Measurements from ENCODE around the gene DYSF. TPM values are rescaled to one million over a fixed set of nuclear protein-coding genes. Genes with fewer than 3 reads are reported as not detected.

Gene DYSF
- total RNA-seq, 1 experiment from 2014 or later: 2.2 TPM

DNA sequence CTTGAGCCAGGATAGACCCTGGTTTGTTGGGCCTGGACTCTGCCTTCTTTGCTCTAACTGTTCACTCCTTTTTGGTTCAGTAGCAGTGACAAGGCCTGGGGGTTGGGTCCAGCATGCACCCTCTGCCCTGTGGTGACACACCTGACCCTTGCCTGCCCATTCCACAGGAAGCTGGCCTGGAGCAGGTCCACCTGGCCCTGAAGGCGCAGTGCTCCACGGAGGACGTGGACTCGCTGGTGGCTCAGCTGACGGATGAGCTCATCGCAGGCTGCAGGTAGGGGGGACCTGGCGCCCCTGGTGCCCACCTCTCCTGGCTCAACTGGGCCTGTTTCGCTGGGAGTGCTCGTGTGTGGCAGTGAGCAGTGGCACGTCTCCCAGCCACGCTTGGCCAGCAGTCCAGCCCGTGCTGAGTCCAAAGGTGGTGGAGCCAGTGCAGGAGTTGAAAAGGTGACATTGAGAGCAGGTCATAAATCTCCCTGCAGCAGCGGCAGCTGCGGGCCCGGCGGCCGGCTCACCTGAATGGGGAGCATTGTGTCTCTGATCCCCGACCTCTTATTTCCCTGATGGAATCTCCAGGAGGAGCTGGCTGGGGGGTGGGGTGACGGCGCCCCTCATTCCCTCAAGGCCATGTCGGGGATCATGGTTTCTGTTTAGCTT lies 102.6 kb downstream of the DYSF start:
- Mint-ChIP-seq H3K4me3 (ENCODE audit: unreplicated experiment) (no peak overlapping the region), H3K9me3 (ENCODE audit: unreplicated experiment) (no peaks in the 10 kb centered on the region), H3K27me3 (ENCODE audit: insufficient read depth, unreplicated experiment) (peaks cover 2% of the 10 kb centered on the region), H3K36me3 (ENCODE audit: insufficient read depth, unreplicated experiment) (no peaks in the 10 kb centered on the region), H3K4me1 (ENCODE audit: low read depth, unreplicated experiment) (no peaks in the 10 kb centered on the region), H3K27ac (ENCODE audit: unreplicated experiment) (no peak overlapping the region)
- POLR2A ChIA-PET: no interaction called here
- peaks cover 6% of the 10 kb centered on the region; the same call in 1 of the 2 replicates for H3K4me1 ChIP-seq
- H3K27me3 ChIP-seq (replicated peaks; ENCODE audit: control insufficient read depth, insufficient read depth, low read length): no peaks in the 10 kb centered on the region
- no peaks in the 10 kb centered on the region for H3K36me3 ChIP-seq (ENCODE audit: control insufficient read depth, insufficient read depth, low read length)
- no peak overlapping the region for H3K4me3 ChIP-seq (ENCODE audit: low read depth, low read length)
- no TSS peak for BruUV-seq (replicated peaks)
- intact Hi-C loops (cut with micrococcal nuclease; ENCODE audit: unreplicated experiment): no loop called here
- no peaks in the 10 kb centered on the region for H3K9me3 ChIP-seq
- CTCF ChIA-PET: no interaction called here
- no peak for DNase-seq
- TF ChIP-seq, protein P1, sequence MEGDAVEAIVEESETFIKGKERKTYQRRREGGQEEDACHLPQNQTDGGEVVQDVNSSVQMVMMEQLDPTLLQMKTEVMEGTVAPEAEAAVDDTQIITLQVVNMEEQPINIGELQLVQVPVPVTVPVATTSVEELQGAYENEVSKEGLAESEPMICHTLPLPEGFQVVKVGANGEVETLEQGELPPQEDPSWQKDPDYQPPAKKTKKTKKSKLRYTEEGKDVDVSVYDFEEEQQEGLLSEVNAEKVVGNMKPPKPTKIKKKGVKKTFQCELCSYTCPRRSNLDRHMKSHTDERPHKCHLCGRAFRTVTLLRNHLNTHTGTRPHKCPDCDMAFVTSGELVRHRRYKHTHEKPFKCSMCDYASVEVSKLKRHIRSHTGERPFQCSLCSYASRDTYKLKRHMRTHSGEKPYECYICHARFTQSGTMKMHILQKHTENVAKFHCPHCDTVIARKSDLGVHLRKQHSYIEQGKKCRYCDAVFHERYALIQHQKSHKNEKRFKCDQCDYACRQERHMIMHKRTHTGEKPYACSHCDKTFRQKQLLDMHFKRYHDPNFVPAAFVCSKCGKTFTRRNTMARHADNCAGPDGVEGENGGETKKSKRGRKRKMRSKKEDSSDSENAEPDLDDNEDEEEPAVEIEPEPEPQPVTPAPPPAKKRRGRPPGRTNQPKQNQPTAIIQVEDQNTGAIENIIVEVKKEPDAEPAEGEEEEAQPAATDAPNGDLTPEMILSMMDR (IDR thresholded peaks at IDR 0.05; ENCODE audit: insufficient read depth in 1 of 2, low read depth in 1 of 2, low read length in 1 of 2, severe bottlenecking in 1 of 2, unreplicated experiment in 1 of 2): no peak

GRCh38 chr2:71556692-71557250 lies 103.4 kb downstream of the DYSF start:
- DNase-seq: no peak
- CTCF ChIA-PET: interaction anchor here (0.7 to 1.5 kb wide), 2 partner anchors 594 to 1556 kb away, joined by 3 to 5 read pairs; partner anchors contain the start of gene RAB11FIP5
- no TSS peak for BruUV-seq (replicated peaks)
- H3K27me3 Mint-ChIP-seq (ENCODE audit: insufficient read depth, unreplicated experiment): no peaks in the 10 kb centered on the region
- no peaks in the 10 kb centered on the region for H3K27me3 ChIP-seq (replicated peaks; ENCODE audit: control insufficient read depth, insufficient read depth, low read length)
- no peak overlapping the region for H3K27ac Mint-ChIP-seq (ENCODE audit: unreplicated experiment)
- no peaks in the 10 kb centered on the region for H3K4me1 Mint-ChIP-seq (ENCODE audit: low read depth, unreplicated experiment)
- no peak overlapping the region for H3K4me3 ChIP-seq (ENCODE audit: low read depth, low read length)
- no peaks in the 10 kb centered on the region for H3K36me3 Mint-ChIP-seq (ENCODE audit: insufficient read depth, unreplicated experiment)
- no peak overlapping the region for H3K4me3 Mint-ChIP-seq (ENCODE audit: unreplicated experiment)
- TF ChIP-seq, protein P1 (IDR thresholded peaks at IDR 0.05; ENCODE audit: insufficient read depth in 1 of 2, low read depth in 1 of 2, low read length in 1 of 2, severe bottlenecking in 1 of 2, unreplicated experiment in 1 of 2): no peak
- intact Hi-C loops (cut with micrococcal nuclease; ENCODE audit: unreplicated experiment): no loop called here
- POLR2A ChIA-PET: no interaction called here
- H3K4me1 ChIP-seq: peaks cover 6% of the 10 kb centered on the region; the same call in 1 of the 2 replicates
- H3K9me3 ChIP-seq: no peaks in the 10 kb centered on the region
- H3K36me3 ChIP-seq (ENCODE audit: control insufficient read depth, insufficient read depth, low read length): no peaks in the 10 kb centered on the region
- no peaks in the 10 kb centered on the region for H3K9me3 Mint-ChIP-seq (ENCODE audit: unreplicated experiment)

DNA sequence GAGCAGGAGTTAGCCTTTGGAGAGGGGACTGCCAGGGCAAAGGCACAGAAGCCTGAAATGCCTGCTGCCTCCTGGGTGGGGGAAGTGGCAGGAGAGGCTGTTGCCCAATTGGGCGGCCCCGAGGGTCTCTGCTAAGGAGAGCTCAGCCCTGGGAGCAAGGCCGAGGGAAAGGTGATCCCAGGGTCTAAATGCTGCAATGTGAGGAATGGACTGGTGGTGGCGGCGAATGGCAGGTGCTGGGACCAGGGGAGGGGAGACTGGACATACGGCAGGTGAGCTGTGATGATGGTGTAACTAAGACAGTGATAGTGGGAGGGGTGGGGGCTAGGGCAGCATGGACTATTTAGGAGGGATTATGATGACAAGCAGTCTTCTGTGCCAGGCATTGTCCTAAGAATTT lies 104.0 kb downstream of the DYSF start:
- no peaks in the 10 kb centered on the region for H3K27me3 ChIP-seq (replicated peaks; ENCODE audit: control insufficient read depth, insufficient read depth, low read length)
- no peaks in the 10 kb centered on the region for H3K4me1 Mint-ChIP-seq (ENCODE audit: low read depth, unreplicated experiment)
- no peak overlapping the region for H3K4me3 ChIP-seq (ENCODE audit: low read depth, low read length)
- peaks cover 6% of the 10 kb centered on the region; the same call in 1 of the 2 replicates for H3K4me1 ChIP-seq
- no peaks in the 10 kb centered on the region for H3K36me3 Mint-ChIP-seq (ENCODE audit: insufficient read depth, unreplicated experiment)
- H3K27me3 Mint-ChIP-seq (ENCODE audit: insufficient read depth, unreplicated experiment): no peaks in the 10 kb centered on the region
- no peaks in the 10 kb centered on the region for H3K36me3 ChIP-seq (ENCODE audit: control insufficient read depth, insufficient read depth, low read length)
- H3K4me3 Mint-ChIP-seq (ENCODE audit: unreplicated experiment): no peak overlapping the region
- intact Hi-C loops (cut with micrococcal nuclease; ENCODE audit: unreplicated experiment): no loop called here
- TF ChIP-seq, protein P1 (IDR thresholded peaks at IDR 0.05; ENCODE audit: insufficient read depth in 1 of 2, low read depth in 1 of 2, low read length in 1 of 2, severe bottlenecking in 1 of 2, unreplicated experiment in 1 of 2): no peak
- no peaks in the 10 kb centered on the region for H3K9me3 Mint-ChIP-seq (ENCODE audit: unreplicated experiment)
- CTCF ChIA-PET: interaction anchor here (0.6 to 1.5 kb wide), 3 partner anchors 254 to 1555 kb away, joined by 3 to 5 read pairs (median 3); partner anchors contain the start of gene RAB11FIP5
- DNase-seq: no peak
- POLR2A ChIA-PET: no interaction called here
- no peak overlapping the region for H3K27ac Mint-ChIP-seq (ENCODE audit: unreplicated experiment)
- no peaks in the 10 kb centered on the region for H3K9me3 ChIP-seq
- no TSS peak for BruUV-seq (replicated peaks)

Measured in Caco-2 (cell line).